H9 (cell line): Measurements from ENCODE around the gene PNKD. TPM values are rescaled to one million over a fixed set of nuclear protein-coding genes. Genes with fewer than 3 reads are reported as not detected.

Experiments
- DNase-seq: peaks from one replicate; pipeline ENCODE4 v3.0.0-alpha.2; 2017
- H2AFZ ChIP-seq: one replicate; pipeline ENCODE4 v1.6.1; 2013; ENCODE audit warnings: mild to moderate bottlenecking, low read length, control low read depth, moderate library complexity
- H2AK5ac ChIP-seq: 2 replicates; pipeline ENCODE4 v1.6.1; 2013; ENCODE audit warnings: low read length, control low read depth, mixed read lengths; ENCODE audit not compliant: insufficient read length
- H2BK120ac ChIP-seq: one replicate; pipeline ENCODE4 v1.6.1; 2013; ENCODE audit warnings: low read depth, mild to moderate bottlenecking, low read length, control low read depth, inconsistent platforms; ENCODE audit not compliant: poor library complexity, severe bottlenecking
- H2BK12ac ChIP-seq: 2 replicates; pipeline ENCODE4 v1.6.1; 2013; ENCODE audit warnings: low read length, control low read depth, mixed read lengths, low read depth; ENCODE audit not compliant: insufficient read length
- H2BK15ac ChIP-seq: 2 replicates; pipeline ENCODE4 v1.6.1; 2013; ENCODE audit warnings: low read depth, low read length, control low read depth
- H2BK20ac ChIP-seq: one replicate; pipeline ENCODE4 v1.6.1; 2013; ENCODE audit warnings: low read depth, mild to moderate bottlenecking, low read length, control low read depth, inconsistent platforms; ENCODE audit not compliant: poor library complexity, severe bottlenecking
- H2BK5ac ChIP-seq: 2 replicates; pipeline ENCODE4 v1.6.1; 2013; ENCODE audit warnings: low read length, control low read depth, mixed read lengths; ENCODE audit not compliant: insufficient read length
- H3K14ac ChIP-seq: 2 replicates; pipeline ENCODE4 v1.6.1; 2013; ENCODE audit warnings: low read length, control low read depth; ENCODE audit not compliant: insufficient read depth
- H3K18ac ChIP-seq: 2 replicates; pipeline ENCODE4 v1.6.1; 2013; ENCODE audit warnings: low read depth, mild to moderate bottlenecking, mixed read lengths, low read length, control low read depth; ENCODE audit not compliant: insufficient read length
- H3K23ac ChIP-seq: 2 replicates; pipeline ENCODE4 v1.6.1; 2013; ENCODE audit warnings: low read length, control low read depth, mixed read lengths, low read depth; ENCODE audit not compliant: insufficient read length
- H3K23me2 ChIP-seq: 2 replicates; pipeline ENCODE4 v1.6.1; 2013; ENCODE audit warnings: low read depth, mild to moderate bottlenecking, mixed read lengths, low read length, control low read depth; ENCODE audit not compliant: insufficient read length, poor library complexity, severe bottlenecking
- H3K27ac ChIP-seq: 2 replicates; pipeline ENCODE4 v1.5.1; 2013; ENCODE audit warnings: low read length, control low read depth, mixed read lengths, low read depth; ENCODE audit not compliant: insufficient read length
- H3K27me3 ChIP-seq: 2 replicates; pipeline ENCODE4 v1.6.1; 2013; ENCODE audit warnings: low read length, control low read depth, inconsistent platforms; ENCODE audit not compliant: insufficient read depth
- H3K4ac ChIP-seq: 2 replicates; pipeline ENCODE4 v1.6.1; 2013; ENCODE audit warnings: low read depth, mild to moderate bottlenecking, control low read depth, inconsistent platforms, low read length, moderate library complexity
- H3K4me1 ChIP-seq: 2 replicates; pipeline ENCODE4 v1.6.1; 2013; ENCODE audit warnings: low read length, control low read depth, inconsistent platforms; ENCODE audit not compliant: insufficient read depth
- H3K4me2 ChIP-seq: 2 replicates; pipeline ENCODE4 v1.6.1; 2013; ENCODE audit warnings: low read length, control low read depth, mixed read lengths; ENCODE audit not compliant: insufficient read length, insufficient read depth
- H3K56ac ChIP-seq: 2 replicates; pipeline ENCODE4 v1.6.1; 2013; ENCODE audit warnings: low read depth, mild to moderate bottlenecking, mixed read lengths, low read length, control low read depth; ENCODE audit not compliant: insufficient read length
- H3K79me1 ChIP-seq: 2 replicates; pipeline ENCODE4 v1.6.1; 2013; ENCODE audit warnings: low read depth, mild to moderate bottlenecking, moderate library complexity, low read length, control low read depth, inconsistent platforms; ENCODE audit not compliant: insufficient read depth, poor library complexity, severe bottlenecking
- H3K79me2 ChIP-seq: 2 replicates; pipeline ENCODE4 v1.6.1; 2013; ENCODE audit warnings: low read length, control low read depth, inconsistent platforms; ENCODE audit not compliant: insufficient read depth
- H3K9ac ChIP-seq: 2 replicates; pipeline ENCODE4 v1.6.1; 2013; ENCODE audit warnings: low read length, control low read depth, mixed read lengths; ENCODE audit not compliant: insufficient read length; ENCODE audit errors: extremely low read depth
- H3K9me3 ChIP-seq: one replicate; pipeline ENCODE4 v1.6.1; 2013; ENCODE audit warnings: low read depth, low read length, inconsistent platforms; ENCODE audit not compliant: control insufficient read depth
- H3T11ph ChIP-seq: one replicate; pipeline ENCODE4 v1.6.1; 2013; ENCODE audit warnings: mild to moderate bottlenecking, low read length, control low read depth, inconsistent platforms
- H4K20me1 ChIP-seq: one replicate; pipeline ENCODE4 v1.6.1; 2013; ENCODE audit not compliant: control insufficient read depth, insufficient read length, insufficient read depth
- H4K5ac ChIP-seq: 2 replicates; pipeline ENCODE4 v1.6.1; 2013; ENCODE audit warnings: low read depth, mild to moderate bottlenecking, mixed read lengths, low read length, control low read depth; ENCODE audit not compliant: insufficient read length
- H4K8ac ChIP-seq: replicated peaks from 2 replicates; pipeline ENCODE4 v1.6.1; 2013; ENCODE audit warnings: low read length, control low read depth, mixed read lengths, low read depth; ENCODE audit not compliant: insufficient read length
- H4K91ac ChIP-seq: 2 replicates; pipeline ENCODE4 v1.6.1; 2013; ENCODE audit warnings: low read depth, mild to moderate bottlenecking, moderate library complexity, mixed read lengths, low read length, control low read depth; ENCODE audit not compliant: insufficient read length
- H3K27ac Mint-ChIP-seq, 3 experiments: 2 replicates in 2 of 3; 3 replicates in 1 of 3; pipeline ENCODE4 v1.8.0; 2020 to 2021; ENCODE audit warnings: mixed read lengths in 3 of 3, mild to moderate bottlenecking in 1 of 3, moderate library complexity in 1 of 3
- H3K27me3 Mint-ChIP-seq: 2 replicates; pipeline ENCODE4 v1.8.0; 2021; ENCODE audit warnings: low read depth, mild to moderate bottlenecking, moderate library complexity, mixed read lengths
- H3K36me3 Mint-ChIP-seq, 3 experiments: 2 replicates in 2 of 3; 3 replicates in 1 of 3; pipeline ENCODE4 v1.8.0; 2020 to 2021; ENCODE audit warnings: low read depth in 3 of 3, mixed read lengths in 3 of 3; ENCODE audit not compliant: insufficient read depth in 1 of 3
- H3K4me1 Mint-ChIP-seq, 2 experiments: 2 replicates each; pipeline ENCODE4 v1.8.0; 2020; ENCODE audit warnings: mixed read lengths in 2 of 2
- H3K4me3 Mint-ChIP-seq, 2 experiments: 2 replicates in 1 of 2; 3 replicates in 1 of 2; pipeline ENCODE4 v1.8.0; 2020 to 2021; ENCODE audit warnings: mild to moderate bottlenecking in 2 of 2, mixed read lengths in 2 of 2, moderate library complexity in 1 of 2
- H3K9me3 Mint-ChIP-seq, 2 experiments: 2 replicates in 1 of 2; 3 replicates in 1 of 2; pipeline ENCODE4 v1.8.0; 2020; ENCODE audit warnings: mild to moderate bottlenecking in 2 of 2, mixed read lengths in 2 of 2, moderate library complexity in 1 of 2
- CTCF ChIP-seq: fragments of 200-600 bp; sonication (generic); conservative IDR thresholded peaks from 3 replicates; pipeline ENCODE4 v1.8.0; 2021; ENCODE audit warnings: antibody characterized with exemption, mild to moderate bottlenecking
- WGBS: extraction: QIAGEN DNeasy Blood & Tissue Kit; methylation state at CpG from one replicate; pipeline ENCODE4 v1.1.7; 2013; ENCODE audit warnings: missing lambda C conversion rate, low lambda C conversion rate, mixed read lengths; ENCODE audit not compliant: insufficient read length; ENCODE audit errors: extremely low coverage; 5-methylcytosine and 5-hydroxymethylcytosine counted together
- total RNA-seq: library from RNA; stranded (reverse); gene quantifications from 2 replicates; pipeline ENCODE4 v1.2.1, GENCODE V29; 2021

Gene PNKD
- total RNA-seq, 1 experiment from 2014 or later, result 31.6 TPM

DNA sequence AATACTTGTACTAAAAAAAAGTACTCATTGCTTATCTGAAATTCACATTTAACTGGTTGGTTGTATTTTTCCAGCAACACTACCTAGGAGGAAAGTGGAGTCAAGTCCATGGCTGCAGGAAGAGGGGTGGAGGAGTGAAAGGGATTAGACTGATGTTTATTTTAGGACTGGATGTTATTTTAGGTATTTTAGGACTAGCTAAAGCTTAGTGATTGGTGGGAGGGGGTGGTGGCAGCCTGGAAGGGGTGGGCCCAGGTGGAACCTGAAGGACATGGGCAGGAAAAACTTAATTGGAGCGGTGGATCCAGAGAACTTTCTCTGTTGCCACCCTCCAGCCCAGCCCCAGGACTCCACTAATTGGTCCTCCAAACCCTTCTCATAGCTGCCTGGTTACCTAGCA is 25.9 kb downstream of the PNKD start:
- H3K9me3 ChIP-seq, result no peaks in the 10 kb centered on the region
- Mint-ChIP-seq H3K27ac (no peak overlapping the region), H3K9me3 (no peaks in the 10 kb centered on the region), H3K36me3 (no peaks in the 10 kb centered on the region), H3K4me1 (peaks cover 34 to 41% of the 10 kb centered on the region in 2 experiments), H3K27me3 (no peaks in the 10 kb centered on the region; the same call in 1 of the 2 replicates), H3K4me3 (no peak overlapping the region)
- H3K18ac ChIP-seq, result no peak overlapping the region
- 0 out of 2 replicates have a peak, but pooled peaks cover 2% of the 10 kb centered on the region for H3K4me1 ChIP-seq
- H3K79me1 ChIP-seq, result no peaks in the 10 kb centered on the region
- TF ChIP-seq CTCF, result no peak
- H3T11ph ChIP-seq, result no peak overlapping the region
- H2BK20ac ChIP-seq, result no peak overlapping the region
- no peak overlapping the region for H4K8ac ChIP-seq
- H2AFZ ChIP-seq, result no peak overlapping the region
- H2BK5ac ChIP-seq, result no peak overlapping the region
- H3K56ac ChIP-seq, result no peak overlapping the region
- H3K9ac ChIP-seq, result no peak overlapping the region
- no peak overlapping the region for H3K14ac ChIP-seq
- H3K4me2 ChIP-seq, result no peak overlapping the region
- no peak overlapping the region for H2AK5ac ChIP-seq
- H3K4ac ChIP-seq, result no peak overlapping the region
- H4K5ac ChIP-seq, result no peak overlapping the region
- H3K27me3 ChIP-seq, result no peaks in the 10 kb centered on the region
- no peaks in the 10 kb centered on the region for H3K79me2 ChIP-seq
- H4K91ac ChIP-seq, result no peak overlapping the region
- H4K20me1 ChIP-seq, result no peaks in the 10 kb centered on the region
- no CpG with 5 or more reads among the region's 1 CpG for WGBS
- peaks cover 7% of the 10 kb centered on the region for H3K23me2 ChIP-seq
- no peak overlapping the region for H3K23ac ChIP-seq
- H2BK120ac ChIP-seq, result no peak overlapping the region
- no peak overlapping the region for H3K27ac ChIP-seq
- DNase-seq, result no peak
- no peak overlapping the region for H2BK15ac ChIP-seq
- H2BK12ac ChIP-seq, result no peak overlapping the region
